ENCODE measurements around the gene KCNG1.

DNA sequence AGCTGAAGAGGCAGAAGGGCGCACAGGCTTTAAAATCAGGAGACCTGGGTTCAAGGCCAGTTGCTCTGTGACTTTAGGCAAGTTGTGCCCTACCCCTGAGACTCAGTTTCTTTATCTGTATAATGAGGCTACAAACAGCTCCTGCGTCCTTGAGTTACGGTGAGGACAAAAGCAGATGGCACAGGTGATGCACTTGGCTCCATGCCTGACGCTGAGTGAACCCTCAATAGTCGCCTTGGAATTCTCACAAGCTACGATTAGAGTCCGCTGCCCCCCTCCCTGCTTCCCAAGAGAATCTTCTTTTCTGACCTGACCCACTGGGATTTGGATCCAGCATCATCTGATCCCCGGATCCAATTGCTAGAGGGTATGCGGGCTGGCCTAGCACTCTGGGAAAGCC lies 6.4 kb downstream of the KCNG1 start:
- TF ChIP-seq, protein P1, sequence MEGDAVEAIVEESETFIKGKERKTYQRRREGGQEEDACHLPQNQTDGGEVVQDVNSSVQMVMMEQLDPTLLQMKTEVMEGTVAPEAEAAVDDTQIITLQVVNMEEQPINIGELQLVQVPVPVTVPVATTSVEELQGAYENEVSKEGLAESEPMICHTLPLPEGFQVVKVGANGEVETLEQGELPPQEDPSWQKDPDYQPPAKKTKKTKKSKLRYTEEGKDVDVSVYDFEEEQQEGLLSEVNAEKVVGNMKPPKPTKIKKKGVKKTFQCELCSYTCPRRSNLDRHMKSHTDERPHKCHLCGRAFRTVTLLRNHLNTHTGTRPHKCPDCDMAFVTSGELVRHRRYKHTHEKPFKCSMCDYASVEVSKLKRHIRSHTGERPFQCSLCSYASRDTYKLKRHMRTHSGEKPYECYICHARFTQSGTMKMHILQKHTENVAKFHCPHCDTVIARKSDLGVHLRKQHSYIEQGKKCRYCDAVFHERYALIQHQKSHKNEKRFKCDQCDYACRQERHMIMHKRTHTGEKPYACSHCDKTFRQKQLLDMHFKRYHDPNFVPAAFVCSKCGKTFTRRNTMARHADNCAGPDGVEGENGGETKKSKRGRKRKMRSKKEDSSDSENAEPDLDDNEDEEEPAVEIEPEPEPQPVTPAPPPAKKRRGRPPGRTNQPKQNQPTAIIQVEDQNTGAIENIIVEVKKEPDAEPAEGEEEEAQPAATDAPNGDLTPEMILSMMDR (conservative IDR thresholded peaks at IDR 0.05; ENCODE audit: low read depth, low read length): no peak
- TF ChIP-seq POLR2A (IDR thresholded peaks at IDR 0.05; ENCODE audit: low read depth, low read length): no peak
- TF ChIP-seq, protein P2, sequence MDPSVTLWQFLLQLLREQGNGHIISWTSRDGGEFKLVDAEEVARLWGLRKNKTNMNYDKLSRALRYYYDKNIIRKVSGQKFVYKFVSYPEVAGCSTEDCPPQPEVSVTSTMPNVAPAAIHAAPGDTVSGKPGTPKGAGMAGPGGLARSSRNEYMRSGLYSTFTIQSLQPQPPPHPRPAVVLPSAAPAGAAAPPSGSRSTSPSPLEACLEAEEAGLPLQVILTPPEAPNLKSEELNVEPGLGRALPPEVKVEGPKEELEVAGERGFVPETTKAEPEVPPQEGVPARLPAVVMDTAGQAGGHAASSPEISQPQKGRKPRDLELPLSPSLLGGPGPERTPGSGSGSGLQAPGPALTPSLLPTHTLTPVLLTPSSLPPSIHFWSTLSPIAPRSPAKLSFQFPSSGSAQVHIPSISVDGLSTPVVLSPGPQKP (IDR thresholded peaks at IDR 0.05; ENCODE audit: borderline replicate concordance, low read depth, low read length): no peak
- TF ChIP-seq MXI1 (IDR thresholded peaks at IDR 0.05; ENCODE audit: borderline replicate concordance, low read depth, low read length): no peak
- TF ChIP-seq RFX5 (IDR thresholded peaks at IDR 0.05; ENCODE audit: low read depth, low read length): no peak
- no peak for TF ChIP-seq BHLHE40 (IDR thresholded peaks at IDR 0.05; ENCODE audit: low read depth, low read length)
- no peak for TF ChIP-seq MAZ (IDR thresholded peaks at IDR 0.05; ENCODE audit: borderline replicate concordance, low read depth, low read length)
- TF ChIP-seq RCOR1 (IDR thresholded peaks at IDR 0.05; ENCODE audit: insufficient replicate concordance, low read length): no peak
- TF ChIP-seq MAFK (IDR thresholded peaks at IDR 0.05; ENCODE audit: low read depth, low read length): no peak
- TF ChIP-seq SMC3 (IDR thresholded peaks at IDR 0.05; ENCODE audit: low read depth, low read length): no peak
- TF ChIP-seq FOS (IDR thresholded peaks at IDR 0.05; ENCODE audit: low read depth, low read length): no peak
- no peak for TF ChIP-seq CEBPB (IDR thresholded peaks at IDR 0.05; ENCODE audit: low read depth, low read length)
- no peak for TF ChIP-seq RAD21 (IDR thresholded peaks at IDR 0.05; ENCODE audit: low read length)

All from IMR-90 (cell line).